ENCODE data around the gene PPP6C.
A peak's percentile ranks its signal among the peaks of the same experiment; 100 is the strongest.
"Not testable (repeated sequence)": the region's sequence is repeated elsewhere in the genome, so short reads cannot be mapped to it uniquely, and the experiment has no call there.

Gene PPP6C

GRCh38 chr9:125140576-125140975, 49.0 kb downstream of the PPP6C start:
- no peak for DNase-seq

- no peak for DNase-seq
Observed at GRCh38 chr9:125137200-125137599, 52.4 kb downstream of the PPP6C start.

GRCh38 chr9:125134976-125135375, 54.6 kb downstream of the PPP6C start:
- DNase-seq = no peak

GRCh38 chr9:125133403-125134329, 55.9 kb downstream of the PPP6C start:
- DNase-seq = no peak

- no peak for DNase-seq
Observed at GRCh38 chr9:125131778-125132177, 57.8 kb downstream of the PPP6C start.

- peak; percentile 60 for DNase-seq
Observed at GRCh38 chr9:125126019-125126746, 63.4 kb downstream of the PPP6C start.

- no peak for DNase-seq
Observed at GRCh38 chr9:125125523-125125922, 64.1 kb downstream of the PPP6C start.

- no peak for DNase-seq
Observed at GRCh38 chr9:125121146-125121545, 68.5 kb downstream of the PPP6C start.

- no peak for DNase-seq
Observed at GRCh38 chr9:125119643-125120286, 69.8 kb downstream of the PPP6C start.

- DNase-seq = not testable (repeated sequence)
Observed at GRCh38 chr9:125118696-125119095, 70.9 kb downstream of the PPP6C start.

GRCh38 chr9:125114503-125114902, 75.1 kb downstream of the PPP6C start:
- DNase-seq = not testable (repeated sequence)

GRCh38 chr9:125110464-125110863, 79.1 kb downstream of the PPP6C start:
- no peak for DNase-seq

- not testable (repeated sequence) for DNase-seq
Observed at GRCh38 chr9:125108541-125108940, 81.1 kb downstream of the PPP6C start.

GRCh38 chr9:125106285-125106893, 83.2 kb downstream of the PPP6C start:
- DNase-seq = no peak

- no peak for DNase-seq
Observed at GRCh38 chr9:125103770-125104460, 85.7 kb downstream of the PPP6C start.

GRCh38 chr9:125103021-125103420, 86.6 kb downstream of the PPP6C start:
- DNase-seq = no peak

- DNase-seq = no peak
Observed at GRCh38 chr9:125100822-125101221, 88.8 kb downstream of the PPP6C start.

GRCh38 chr9:125099816-125100215, 89.8 kb downstream of the PPP6C start:
- DNase-seq = no peak
